GM19043 (cell line): ENCODE data around the gene IL17B.

Source experiments
- ATAC-seq: cut with Tn5 transposase; IDR thresholded peaks from one replicate; pipeline ENCODE4 v1.9.1; 2021; ENCODE audit warnings: low read depth; ENCODE audit not compliant: unreplicated experiment

Gene IL17B

GRCh38 chr5:149379177-149379761 lies at the start of gene IL17B:
Gene IL17B (minus strand): TSS chr5:149379292. CDS start chr5:149379225, 67 bp downstream.
- ATAC-seq = no peak

- ATAC-seq = no peak
Measured at GRCh38 chr5:149428032-149428431, 48.9 kb upstream of the IL17B start.

- ATAC-seq = no peak
Measured at GRCh38 chr5:149427374-149427773, 48.3 kb upstream of the IL17B start.

- no peak for ATAC-seq
Measured at GRCh38 chr5:149426931-149427330, 47.8 kb upstream of the IL17B start.

- no peak for ATAC-seq
Measured at GRCh38 chr5:149425729-149426128, 46.6 kb upstream of the IL17B start.

GRCh38 chr5:149424371-149425315 lies 45.6 kb upstream of the IL17B start:
- ATAC-seq = no peak

- ATAC-seq = no peak
Measured at GRCh38 chr5:149423794-149424268, 44.7 kb upstream of the IL17B start.

- ATAC-seq = no peak
Measured at GRCh38 chr5:149423049-149423793, 44.1 kb upstream of the IL17B start.

GRCh38 chr5:149422366-149423048 lies 43.4 kb upstream of the IL17B start:
- ATAC-seq = peak; percentile 55

- ATAC-seq = no peak
Measured at GRCh38 chr5:149421834-149422233, 42.7 kb upstream of the IL17B start.

GRCh38 chr5:149421372-149421685 lies 42.2 kb upstream of the IL17B start:
- no peak for ATAC-seq

- ATAC-seq = no peak
Measured at GRCh38 chr5:149420545-149421371, 41.7 kb upstream of the IL17B start.

GRCh38 chr5:149419859-149420544 lies 40.9 kb upstream of the IL17B start:
- no peak for ATAC-seq

- no peak for ATAC-seq
Measured at GRCh38 chr5:149419532-149419858, 40.4 kb upstream of the IL17B start.

GRCh38 chr5:149418910-149419531 lies 39.9 kb upstream of the IL17B start:
- ATAC-seq = no peak

- no peak for ATAC-seq
Measured at GRCh38 chr5:149417711-149418368, 38.7 kb upstream of the IL17B start.

- ATAC-seq = no peak
Measured at GRCh38 chr5:149416987-149417710, 38.1 kb upstream of the IL17B start.
